GM12865 (cell line): ENCODE measurements around the gene TBC1D9.

Source experiments
- DNase-seq: peaks from one replicate; pipeline ENCODE4 v3.0.0; 2010; ENCODE audit warnings: low read depth
- H3K4me3 ChIP-seq: 2 replicates; pipeline ENCODE4 v1.5.1; 2011; ENCODE audit warnings: mild to moderate bottlenecking, low read depth, low read length, control low read depth
- CTCF ChIP-seq: IDR thresholded peaks from 2 replicates; pipeline ENCODE4 v1.5.1; 2011; ENCODE audit warnings: low read length, control low read depth, low read depth, inconsistent platforms; ENCODE audit not compliant: insufficient read depth; ENCODE audit errors: missing control alignments

The TBC1D9 gene

GRCh38 chr4:140756319-140757231, at the start of gene TBC1D9:
TSS of gene TBC1D9 (minus strand) at chr4:140756385. CDS start at chr4:140756045, 340 bp downstream.
- DNase-seq = peak; percentile 67
- H3K4me3 ChIP-seq = peak within 1 kb of the TSS; percentile 75
- TF ChIP-seq CTCF = no peak

- no peak overlapping the region for H3K4me3 ChIP-seq
- DNase-seq = no peak
- no peak for TF ChIP-seq CTCF
These were observed 49.1 kb upstream of the TBC1D9 start for GRCh38 chr4:140805293-140805692.

GRCh38 chr4:140802591-140802990, 46.4 kb upstream of the TBC1D9 start:
- H3K4me3 ChIP-seq = no peak overlapping the region
- DNase-seq = no peak
- no peak for TF ChIP-seq CTCF

GRCh38 chr4:140800666-140801065, 44.5 kb upstream of the TBC1D9 start:
- no peak overlapping the region for H3K4me3 ChIP-seq
- TF ChIP-seq CTCF = no peak
- DNase-seq = no peak

- TF ChIP-seq CTCF = no peak
- no peak overlapping the region for H3K4me3 ChIP-seq
- no peak for DNase-seq
These were observed 43.6 kb upstream of the TBC1D9 start for GRCh38 chr4:140799686-140800225.

- no peak for TF ChIP-seq CTCF
- DNase-seq = no peak
- H3K4me3 ChIP-seq = no peak overlapping the region
These were observed 37.1 kb upstream of the TBC1D9 start for GRCh38 chr4:140793291-140793690.

GRCh38 chr4:140790765-140791164, 34.6 kb upstream of the TBC1D9 start:
- TF ChIP-seq CTCF = no peak
- DNase-seq = peak; percentile 85
- H3K4me3 ChIP-seq = no peak overlapping the region
